Esophagus squamous epithelium (tissue), 5 donors: ENCODE measurements around the gene CDK17. TPM values are rescaled to one million over a fixed set of nuclear protein-coding genes. Genes with fewer than 3 reads are reported as not detected.

Experiments
- DNase-seq: peaks from one replicate; lab custom pipeline; 2025; lab: John Stamatoyannopoulos, UW
- H3K27ac ChIP-seq, 4 donors: fragments of 200-600 bp; sonication (generic); one replicate each; pipeline ENCODE4 v1.5.1; 2016 to 2019; ENCODE audit warnings: mild to moderate bottlenecking in 1 of 4
- H3K27me3 ChIP-seq, 4 donors: fragments of 200-600 bp; sonication (generic); 1 replicate in 3 of 4; 2 replicates in 1 of 4; pipeline versions ENCODE4 v1.5.1 to v1.6.0; 2017 to 2021; ENCODE audit warnings: antibody characterized with exemption in 1 of 4
- H3K36me3 ChIP-seq, 3 donors: fragments of 200-600 bp; sonication (generic); one replicate each; pipeline ENCODE4 v1.5.1; 2016 to 2019
- H3K4me1 ChIP-seq, 3 donors: fragments of 200-600 bp; sonication (generic); one replicate each; pipeline ENCODE4 v1.5.1; 2017 to 2019
- H3K4me3 ChIP-seq, 4 donors: fragments of 200-600 bp; sonication (generic); 1 replicate in 3 of 4; 2 replicates in 1 of 4; pipeline ENCODE4 v1.5.1; 2016 to 2019; ENCODE audit warnings: mild to moderate bottlenecking in 2 of 4, moderate library complexity in 1 of 4
- H3K9me3 ChIP-seq, 3 donors: fragments of 200-600 bp; sonication (generic); one replicate each; pipeline ENCODE4 v1.5.1; 2016 to 2019
- POLR2A ChIP-seq, 4 donors: fragments of 450-650 bp; IDR thresholded peaks; one replicate each; pipeline ENCODE4 v1.6.1; 2017; ENCODE audit warnings: antibody characterized with exemption in 4 of 4, mild to moderate bottlenecking in 4 of 4, moderate library complexity in 3 of 4
- WGBS, 2 donors: methylation state at CpG; one replicate each; pipeline ENCODE4 v1.1.5; 2018; 5-methylcytosine and 5-hydroxymethylcytosine counted together
- intact Hi-C: fragments of 100-400 bp; cut with DNase I; formaldehyde crosslinking; loops from one replicate; pipeline ENCODE4 v1.15.0; 2022
- total RNA-seq, 4 donors: library from RNA; depleted of rRNA; stranded (reverse); fragments of >200 nt; gene quantifications; one replicate each; pipeline ENCODE4 v1.1.0, GENCODE V29; 2016
- TF ChIP-seq, protein P1 (sequence below), 6 experiments: fragments of 450-650 bp in 4 of 6; fragments of 200-600 bp in 2 of 6; sonication (generic) in 2 of 6; IDR thresholded peaks; one replicate each; pipeline ENCODE4 v1.5.1; 2016 to 2019; ENCODE audit warnings: antibody characterized with exemption in 6 of 6, mild to moderate bottlenecking in 4 of 6, moderate library complexity in 4 of 6
- donor health status: DM: yes; HTN: yes; CAD: no.

The CDK17 gene
- total RNA-seq, 4 donors from 2014 or later: 15.4 to 37.4 (median 19.9) TPM

- Histone ChIP-seq H3K4me1 (peaks cover 0 to 8% (median 0%) of the 10 kb centered on the region in 3 donors), H3K27ac (no peak overlapping the region), H3K27me3 (no peaks in the 10 kb centered on the region), H3K36me3 (peaks cover 0 to 14% (median 0%) of the 10 kb centered on the region in 3 donors), H3K9me3 (no peaks in the 10 kb centered on the region), H3K4me3 (no peak overlapping the region)
- intact Hi-C loops: no loop called here
- 87 to 94% methylated on average over 3 of the region's 3 CpGs for WGBS, 2 donors
- DNase-seq: no peak
- TF ChIP-seq, protein P1, sequence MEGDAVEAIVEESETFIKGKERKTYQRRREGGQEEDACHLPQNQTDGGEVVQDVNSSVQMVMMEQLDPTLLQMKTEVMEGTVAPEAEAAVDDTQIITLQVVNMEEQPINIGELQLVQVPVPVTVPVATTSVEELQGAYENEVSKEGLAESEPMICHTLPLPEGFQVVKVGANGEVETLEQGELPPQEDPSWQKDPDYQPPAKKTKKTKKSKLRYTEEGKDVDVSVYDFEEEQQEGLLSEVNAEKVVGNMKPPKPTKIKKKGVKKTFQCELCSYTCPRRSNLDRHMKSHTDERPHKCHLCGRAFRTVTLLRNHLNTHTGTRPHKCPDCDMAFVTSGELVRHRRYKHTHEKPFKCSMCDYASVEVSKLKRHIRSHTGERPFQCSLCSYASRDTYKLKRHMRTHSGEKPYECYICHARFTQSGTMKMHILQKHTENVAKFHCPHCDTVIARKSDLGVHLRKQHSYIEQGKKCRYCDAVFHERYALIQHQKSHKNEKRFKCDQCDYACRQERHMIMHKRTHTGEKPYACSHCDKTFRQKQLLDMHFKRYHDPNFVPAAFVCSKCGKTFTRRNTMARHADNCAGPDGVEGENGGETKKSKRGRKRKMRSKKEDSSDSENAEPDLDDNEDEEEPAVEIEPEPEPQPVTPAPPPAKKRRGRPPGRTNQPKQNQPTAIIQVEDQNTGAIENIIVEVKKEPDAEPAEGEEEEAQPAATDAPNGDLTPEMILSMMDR (IDR thresholded peaks at IDR 0.05): no peak
- no peak for TF ChIP-seq POLR2A (IDR thresholded peaks at IDR 0.05)
These were observed 94.6 kb downstream of the CDK17 start for GRCh38 chr12:96305665-96306064.

DNA sequence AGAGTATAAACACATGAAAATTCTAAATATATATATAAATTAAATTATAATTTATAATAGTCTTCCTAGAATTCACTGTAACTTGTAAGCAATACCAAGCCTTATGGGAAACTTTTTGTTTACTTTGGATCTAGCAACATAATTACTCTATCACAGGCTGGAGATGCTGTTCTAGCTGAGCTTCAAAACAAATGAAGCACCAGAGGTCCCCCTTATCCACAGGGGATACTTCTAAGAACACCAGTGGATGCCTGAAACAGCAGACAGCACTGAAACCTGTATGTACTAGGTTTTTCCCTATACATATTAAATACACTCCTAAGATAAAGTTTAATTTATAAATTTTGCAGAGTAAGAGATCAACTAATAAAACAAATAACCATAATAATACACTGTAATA, 96.6 kb downstream of the CDK17 start:
- H3K9me3 ChIP-seq: no peaks in the 10 kb centered on the region
- no peak for DNase-seq
- H3K4me1 ChIP-seq: peaks cover 0 to 8% (median 0%) of the 10 kb centered on the region in 3 donors
- no peak overlapping the region for H3K4me3 ChIP-seq
- TF ChIP-seq, protein P1 (IDR thresholded peaks at IDR 0.05): no peak
- no peak for TF ChIP-seq POLR2A (IDR thresholded peaks at IDR 0.05)
- no peak overlapping the region for H3K27ac ChIP-seq
- no peaks in the 10 kb centered on the region for H3K27me3 ChIP-seq
- intact Hi-C loops: no loop called here
- H3K36me3 ChIP-seq: peaks cover 0 to 26% (median 0%) of the 10 kb centered on the region in 3 donors

GRCh38 chr12:96302687-96303310, 97.4 kb downstream of the CDK17 start:
- Histone ChIP-seq H3K36me3 (peaks cover 0 to 35% (median 0%) of the 10 kb centered on the region in 3 donors), H3K27ac (no peak overlapping the region), H3K4me3 (no peak overlapping the region), H3K4me1 (peaks cover 0 to 8% (median 0%) of the 10 kb centered on the region in 3 donors), H3K9me3 (no peaks in the 10 kb centered on the region), H3K27me3 (no peaks in the 10 kb centered on the region)
- intact Hi-C loops: no loop called here
- DNase-seq: no peak
- 66 to 71% methylated on average over 2 of the region's 2 CpGs for WGBS, 2 donors
- no peak for TF ChIP-seq POLR2A (IDR thresholded peaks at IDR 0.05)
- TF ChIP-seq, protein P1 (IDR thresholded peaks at IDR 0.05): no peak

GRCh38 chr12:96301732-96302131, 98.5 kb downstream of the CDK17 start:
- peaks cover 0 to 8% (median 0%) of the 10 kb centered on the region in 3 donors for H3K4me1 ChIP-seq
- H3K27ac ChIP-seq: no peak overlapping the region
- TF ChIP-seq POLR2A (IDR thresholded peaks at IDR 0.05): no peak
- DNase-seq: no peak
- 92 to 93% methylated on average over 4 of the region's 4 CpGs for WGBS, 2 donors
- no peaks in the 10 kb centered on the region for H3K27me3 ChIP-seq
- no peak overlapping the region for H3K4me3 ChIP-seq
- H3K36me3 ChIP-seq: peaks cover 0 to 45% (median 0%) of the 10 kb centered on the region in 3 donors
- no peaks in the 10 kb centered on the region for H3K9me3 ChIP-seq
- intact Hi-C loops: no loop called here

GRCh38 chr12:96300064-96300463, 100.2 kb downstream of the CDK17 start:
- intact Hi-C loops: no loop called here
- Histone ChIP-seq H3K27me3 (no peaks in the 10 kb centered on the region), H3K27ac (no peak overlapping the region), H3K4me1 (peaks cover 0 to 8% (median 0%) of the 10 kb centered on the region in 3 donors), H3K4me3 (no peak overlapping the region), H3K9me3 (no peaks in the 10 kb centered on the region), H3K36me3 (peaks cover 0 to 61% (median 0%) of the 10 kb centered on the region in 3 donors)
- TF ChIP-seq, protein P1 (IDR thresholded peaks at IDR 0.05): no peak
- TF ChIP-seq POLR2A (IDR thresholded peaks at IDR 0.05): no peak
- WGBS, 2 donors: 85 to 92% methylated on average over 4 to 5 of the region's 5 CpGs
- no peak for DNase-seq
